H1 (cell line): ENCODE data around the gene MPPED1. TPM values are rescaled to one million over a fixed set of nuclear protein-coding genes. Genes with fewer than 3 reads are reported as not detected.

Source experiments
- CTCF ChIA-PET: fragments of 300-600 bp; sonication (Branson Sonifier 250); formaldehyde crosslinking; loops from one replicate; lab custom pipeline; 2021; ENCODE audit not compliant: partially characterized antibody; lab: Charles Lee
- POLR2A ChIA-PET: fragments of 300-600 bp; sonication (Branson Sonifier 250); formaldehyde crosslinking; loops from one replicate; lab custom pipeline; 2021; ENCODE audit warnings: inconsistent platforms; ENCODE audit not compliant: partially characterized antibody; lab: Charles Lee
- DNase-seq, 2 experiments: peaks; one replicate each; pipeline versions ENCODE4 v3.0.0 to v3.0.0-alpha.2; 2010 to 2022; ENCODE audit warnings: low spot score in 2 of 2, low read depth in 1 of 2, mixed read lengths in 1 of 2
- FAIRE-seq: peaks from 2 replicates; lab custom pipeline; 2011; peaks lifted over from hg19 to GRCh38; lab: Jason Lieb, UNC
- H2AFZ ChIP-seq: 2 replicates; pipeline ENCODE4 v1.8.1; 2012; ENCODE audit warnings: low read length, inconsistent platforms
- H2AK5ac ChIP-seq: 2 replicates; pipeline ENCODE4 v1.6.1; 2013; ENCODE audit warnings: low read depth, low read length
- H2BK120ac ChIP-seq: replicated peaks from 2 replicates; pipeline ENCODE3; 2013; ENCODE audit warnings: low read depth, low read length, inconsistent platforms
- H2BK12ac ChIP-seq: 2 replicates; pipeline ENCODE4 v1.6.1; 2013; ENCODE audit warnings: low read depth, low read length
- H2BK15ac ChIP-seq: 2 replicates; pipeline ENCODE4 v1.6.1; 2013; ENCODE audit warnings: low read length
- H2BK20ac ChIP-seq: 2 replicates; pipeline ENCODE4 v1.6.1; 2013; ENCODE audit warnings: low read length
- H2BK5ac ChIP-seq: 2 replicates; pipeline ENCODE4 v1.6.1; 2013; ENCODE audit warnings: low read depth, low read length
- H3K14ac ChIP-seq: 2 replicates; pipeline ENCODE4 v1.6.1; 2013; ENCODE audit warnings: inconsistent platforms; ENCODE audit not compliant: insufficient read length
- H3K18ac ChIP-seq: 2 replicates; pipeline ENCODE4 v1.6.1; 2013; ENCODE audit warnings: low read length; ENCODE audit errors: extremely low read depth
- H3K23ac ChIP-seq: 2 replicates; pipeline ENCODE4 v1.6.1; 2013; ENCODE audit warnings: inconsistent platforms; ENCODE audit not compliant: insufficient read length
- H3K23me2 ChIP-seq: 2 replicates; pipeline ENCODE4 v1.6.1; 2013; ENCODE audit warnings: low read depth, low read length
- H3K27ac ChIP-seq: 2 replicates; pipeline ENCODE4 v1.6.1; 2011; ENCODE audit warnings: low read depth, low read length, inconsistent platforms
- H3K27me3 ChIP-seq, 4 experiments: replicated peaks in 1 of 4; 1 replicate in 1 of 4; 2 replicates in 3 of 4; pipeline versions ENCODE4 v1.6.1 to v1.8.1; 2011 to 2013; ENCODE audit warnings: low read length in 3 of 4, mild to moderate bottlenecking in 3 of 4, inconsistent platforms in 2 of 4, mixed read lengths in 2 of 4, moderate library complexity in 1 of 4; ENCODE audit not compliant: control insufficient read depth in 3 of 4, insufficient read depth in 3 of 4; ENCODE audit errors: extremely low read depth in 1 of 4
- H3K36me3 ChIP-seq, 4 experiments: 2 replicates each; pipeline versions ENCODE4 v1.6.1 to v1.8.1; 2011 to 2013; ENCODE audit warnings: mild to moderate bottlenecking in 4 of 4, low read length in 3 of 4, moderate library complexity in 2 of 4, control low read depth in 1 of 4, inconsistent platforms in 1 of 4; ENCODE audit not compliant: insufficient read depth in 4 of 4, control insufficient read depth in 2 of 4
- H3K4ac ChIP-seq: replicated peaks from 2 replicates; pipeline ENCODE3; 2013; ENCODE audit warnings: low read length, low read depth, mixed read lengths, inconsistent platforms; ENCODE audit not compliant: insufficient read length
- H3K4me1 ChIP-seq, 4 experiments: replicated peaks in 1 of 4; 1 replicate in 1 of 4; 2 replicates in 3 of 4; pipeline versions ENCODE4 v1.6.1 to v1.8.1; 2011 to 2013; ENCODE audit warnings: low read length in 3 of 4, inconsistent platforms in 2 of 4, mixed read lengths in 1 of 4; ENCODE audit not compliant: insufficient read depth in 4 of 4, control insufficient read depth in 3 of 4
- H3K4me2 ChIP-seq, 2 experiments: 2 replicates each; pipeline versions ENCODE4 v1.6.1 to v1.8.1; 2011 to 2013; ENCODE audit warnings: low read depth in 2 of 2, low read length in 2 of 2, control low read depth in 1 of 2, inconsistent platforms in 1 of 2, mild to moderate bottlenecking in 1 of 2; ENCODE audit not compliant: insufficient read depth in 1 of 2
- H3K4me3 ChIP-seq, 4 experiments: fragments of 200-600, 300-600 bp in 1 of 4; sonication (generic), shearing (Covaris generic), sonication (Bioruptor Twin) in 1 of 4; 2 replicates each; pipeline versions ENCODE4 v1.5.1 to v1.8.1; 2011 to 2016; ENCODE audit warnings: low read length in 4 of 4, low read depth in 3 of 4, control low read depth in 2 of 4, inconsistent platforms in 2 of 4, mild to moderate bottlenecking in 2 of 4, mixed read lengths in 1 of 4, moderate library complexity in 1 of 4; ENCODE audit not compliant: insufficient read depth in 2 of 4; ENCODE audit errors: extremely low read depth in 1 of 4
- H3K56ac ChIP-seq: replicated peaks from 2 replicates; pipeline ENCODE3; 2013; ENCODE audit warnings: low read depth, mild to moderate bottlenecking, mixed read lengths, low read length, inconsistent platforms; ENCODE audit not compliant: insufficient read length
- H3K79me1 ChIP-seq: 2 replicates; pipeline ENCODE4 v1.6.1; 2013; ENCODE audit warnings: low read depth, low read length, control low read depth
- H3K79me2 ChIP-seq, 2 experiments: 2 replicates each; pipeline versions ENCODE4 v1.6.1 to v1.8.1; 2012 to 2013; ENCODE audit warnings: low read length in 2 of 2, mild to moderate bottlenecking in 2 of 2, inconsistent platforms in 1 of 2; ENCODE audit not compliant: insufficient read depth in 2 of 2, control insufficient read depth in 1 of 2
- H3K9ac ChIP-seq, 4 experiments: replicated peaks in 1 of 4; 1 replicate in 1 of 4; 2 replicates in 3 of 4; pipeline versions ENCODE4 v1.6.1 to v1.8.1; 2011 to 2013; ENCODE audit warnings: low read depth in 3 of 4, low read length in 3 of 4, control low read depth in 2 of 4, mild to moderate bottlenecking in 2 of 4, moderate library complexity in 2 of 4, inconsistent platforms in 1 of 4; ENCODE audit errors: extremely low read depth in 1 of 4
- H3K9me3 ChIP-seq, 2 experiments: 2 replicates each; pipeline versions ENCODE4 v1.6.1 to v1.8.1; 2012 to 2013; ENCODE audit warnings: mild to moderate bottlenecking in 2 of 2, moderate library complexity in 2 of 2, control low read depth in 1 of 2, inconsistent platforms in 1 of 2, low read depth in 1 of 2, low read length in 1 of 2, mixed read lengths in 1 of 2; ENCODE audit not compliant: insufficient read depth in 2 of 2
- H4K20me1 ChIP-seq, 2 experiments: replicated peaks in 1 of 2; 2 replicates each; pipeline versions ENCODE3 to v1.8.1; 2011 to 2013; ENCODE audit warnings: inconsistent platforms in 2 of 2, low read length in 2 of 2, mild to moderate bottlenecking in 1 of 2; ENCODE audit not compliant: insufficient read depth in 2 of 2, control insufficient read depth in 1 of 2
- H4K5ac ChIP-seq: 2 replicates; pipeline ENCODE4 v1.6.1; 2013; ENCODE audit warnings: low read length, low read depth, mixed read lengths, inconsistent platforms; ENCODE audit not compliant: insufficient read length
- H4K8ac ChIP-seq: 2 replicates; pipeline ENCODE4 v1.8.0; 2013; ENCODE audit warnings: mild to moderate bottlenecking, moderate library complexity, low read length, inconsistent platforms; ENCODE audit not compliant: insufficient read depth; ENCODE audit errors: extremely low read depth
- H4K91ac ChIP-seq: replicated peaks from 2 replicates; pipeline ENCODE3; 2013; ENCODE audit warnings: low read length, mixed read lengths, inconsistent platforms; ENCODE audit not compliant: insufficient read length
- BRCA1 ChIP-seq: IDR thresholded peaks from 2 replicates; pipeline ENCODE4 v1.6.1; 2012; ENCODE audit warnings: low read depth, low read length, improper control_type of control experiment
- FOSL1 ChIP-seq: IDR thresholded peaks from 2 replicates; pipeline ENCODE4 v1.6.1; 2011; ENCODE audit warnings: mild to moderate bottlenecking, low read depth, low read length, moderate library complexity; ENCODE audit not compliant: insufficient read depth
- KDM1A ChIP-seq: fragments of 200-600, 300-600 bp; sonication (generic); IDR thresholded peaks from 2 replicates; pipeline ENCODE4 v1.7.1; 2016; ENCODE audit warnings: mild to moderate bottlenecking, low read length, borderline replicate concordance
- polyA plus RNA-seq, 7 experiments: library from polyadenylated mRNA; depleted of rRNA in 3 of 7; stranded (reverse) in 5 of 7; unstranded in 2 of 7; fragments of >200 nt in 5 of 7; fragments of 200-250 nt in 2 of 7; gene quantifications; 1 replicate in 5 of 7; 2 replicates in 1 of 7; 4 replicates in 1 of 7; pipeline versions ENCODE4 v1.2.1 to v1.2.3, GENCODE V29; 2011 to 2013; ENCODE audit warnings: missing spikeins in 2 of 7, mixed read lengths in 2 of 7
- total RNA-seq: library from RNA; stranded (reverse); fragmentation: NEBNext Ultra II Directional; extraction: Animal tissue kit (Norgen Biotek cat#: 25700); gene quantifications from 2 replicates; pipeline ENCODE4 v1.2.1, GENCODE V29; 2021

Gene MPPED1
- total and polyA plus RNA-seq, 2 of the 8 experiments (the other 6 are each of a cell fraction or from before 2014, with no cell fraction given), result 0.29 to 0.37 TPM

DNA sequence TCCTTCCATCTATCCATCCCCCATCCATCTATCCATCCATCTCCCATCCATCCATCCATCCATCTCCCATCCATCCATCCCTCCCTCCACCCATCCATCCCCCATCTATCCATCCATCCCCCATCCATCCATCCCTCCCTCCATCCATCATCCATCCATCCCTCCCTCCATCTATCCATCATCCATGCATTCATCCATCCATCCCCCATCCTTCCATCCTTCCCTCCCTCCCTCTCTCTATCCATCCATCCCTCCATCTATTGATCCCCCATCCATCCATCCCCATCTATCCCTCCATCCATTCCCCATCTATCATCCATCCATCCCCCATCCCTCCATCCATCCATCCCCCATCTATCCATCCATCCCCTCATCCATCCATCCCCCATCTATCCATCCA lies 96.7 kb downstream of the MPPED1 start:
- POLR2A ChIA-PET, result no interaction called here

More for the DNA sequence above, 96.7 kb downstream of the MPPED1 start:
- no peak overlapping the region for H2BK15ac ChIP-seq
- no peak for TF ChIP-seq BRCA1
- TF ChIP-seq KDM1A, result no peak
- no peak for TF ChIP-seq FOSL1
- H2BK12ac ChIP-seq, result no peak overlapping the region
- no peaks in the 10 kb centered on the region for H3K27me3 ChIP-seq
- FAIRE-seq, result no peak
- no peak for DNase-seq
- no peak overlapping the region for H4K5ac ChIP-seq
- no peak overlapping the region for H3K4me3 ChIP-seq
- peaks cover 0 to 10% of the 10 kb centered on the region in 2 experiments for H4K20me1 ChIP-seq
- H3K23me2 ChIP-seq, result peaks cover 28% of the 10 kb centered on the region; the same call in 1 of the 2 replicates
- H3K27ac ChIP-seq, result no peak overlapping the region
- no peak overlapping the region for H3K18ac ChIP-seq
- no peaks in the 10 kb centered on the region; a peak in 1 of 8 replicates for H3K36me3 ChIP-seq
- H3K23ac ChIP-seq, result no peak overlapping the region
- no peaks in the 10 kb centered on the region; a peak in 2 of 7 replicates for H3K4me1 ChIP-seq
- no peak overlapping the region for H3K9ac ChIP-seq
- no peak overlapping the region for H4K91ac ChIP-seq
- H3K4me2 ChIP-seq, result no peak overlapping the region
- H2BK5ac ChIP-seq, result no peak overlapping the region
- H3K14ac ChIP-seq, result no peak overlapping the region
- no peaks in the 10 kb centered on the region for H3K79me1 ChIP-seq
- no peak overlapping the region for H2BK20ac ChIP-seq
- H3K56ac ChIP-seq, result no peak overlapping the region
- no peak overlapping the region for H4K8ac ChIP-seq
- H2BK120ac ChIP-seq, result no peak overlapping the region
- H3K4ac ChIP-seq, result no peak overlapping the region
- CTCF ChIA-PET, result no interaction called here
- no peak overlapping the region for H2AFZ ChIP-seq
- no peak overlapping the region for H2AK5ac ChIP-seq
- no peaks in the 10 kb centered on the region; a peak in 1 of 4 replicates for H3K9me3 ChIP-seq
- H3K79me2 ChIP-seq, result no peaks in the 10 kb centered on the region
